OCI-LY3 (cell line): Measurements from ENCODE around the gene ZNF525.

ENCODE experiments used
- EZH2phosphoT487 ChIP-seq: fragments of 200-600 bp; shearing (Covaris generic); IDR thresholded peaks from 2 replicates; pipeline ENCODE4 v1.6.1; 2018; ENCODE audit warnings: antibody characterized with exemption, mixed run types, low read depth
- TF ChIP-seq, protein P1 (sequence below): fragments of 200-600, 300-600 bp; sonication (generic); IDR thresholded peaks from 2 replicates; pipeline ENCODE4 v1.5.1; 2014; ENCODE audit warnings: antibody characterized with exemption, low read length, low read depth

DNA sequence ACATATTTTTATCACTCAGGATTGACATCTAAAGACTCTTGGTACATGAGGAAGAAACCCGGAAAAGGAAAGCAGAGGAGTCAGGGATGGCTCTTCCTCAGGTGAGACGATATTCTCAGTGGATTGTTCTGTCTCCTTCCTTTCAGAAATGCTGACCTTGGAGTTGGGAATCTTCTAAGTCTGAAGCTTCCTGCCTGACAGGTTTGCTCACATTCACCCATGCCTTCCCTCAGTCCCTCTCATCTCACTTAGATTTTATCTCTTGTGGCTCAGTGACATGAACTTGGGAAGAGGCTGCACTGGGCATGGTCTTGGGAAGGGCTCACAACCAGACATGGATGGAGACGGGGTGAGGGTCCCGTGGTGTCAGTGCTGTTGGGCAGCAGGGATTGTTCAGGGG is 6.7 kb downstream of the ZNF525 start:
- TF ChIP-seq, protein P1, sequence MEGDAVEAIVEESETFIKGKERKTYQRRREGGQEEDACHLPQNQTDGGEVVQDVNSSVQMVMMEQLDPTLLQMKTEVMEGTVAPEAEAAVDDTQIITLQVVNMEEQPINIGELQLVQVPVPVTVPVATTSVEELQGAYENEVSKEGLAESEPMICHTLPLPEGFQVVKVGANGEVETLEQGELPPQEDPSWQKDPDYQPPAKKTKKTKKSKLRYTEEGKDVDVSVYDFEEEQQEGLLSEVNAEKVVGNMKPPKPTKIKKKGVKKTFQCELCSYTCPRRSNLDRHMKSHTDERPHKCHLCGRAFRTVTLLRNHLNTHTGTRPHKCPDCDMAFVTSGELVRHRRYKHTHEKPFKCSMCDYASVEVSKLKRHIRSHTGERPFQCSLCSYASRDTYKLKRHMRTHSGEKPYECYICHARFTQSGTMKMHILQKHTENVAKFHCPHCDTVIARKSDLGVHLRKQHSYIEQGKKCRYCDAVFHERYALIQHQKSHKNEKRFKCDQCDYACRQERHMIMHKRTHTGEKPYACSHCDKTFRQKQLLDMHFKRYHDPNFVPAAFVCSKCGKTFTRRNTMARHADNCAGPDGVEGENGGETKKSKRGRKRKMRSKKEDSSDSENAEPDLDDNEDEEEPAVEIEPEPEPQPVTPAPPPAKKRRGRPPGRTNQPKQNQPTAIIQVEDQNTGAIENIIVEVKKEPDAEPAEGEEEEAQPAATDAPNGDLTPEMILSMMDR = no peak
- no peak for TF ChIP-seq EZH2phosphoT487
